Measurements from ENCODE around the gene C11orf87. TPM values are rescaled to one million over a fixed set of nuclear protein-coding genes. Genes with fewer than 3 reads are reported as not detected.
A peak's percentile ranks its signal among the peaks of the same experiment; 100 is the strongest.

Gene C11orf87
- not detected for total RNA-seq

DNA sequence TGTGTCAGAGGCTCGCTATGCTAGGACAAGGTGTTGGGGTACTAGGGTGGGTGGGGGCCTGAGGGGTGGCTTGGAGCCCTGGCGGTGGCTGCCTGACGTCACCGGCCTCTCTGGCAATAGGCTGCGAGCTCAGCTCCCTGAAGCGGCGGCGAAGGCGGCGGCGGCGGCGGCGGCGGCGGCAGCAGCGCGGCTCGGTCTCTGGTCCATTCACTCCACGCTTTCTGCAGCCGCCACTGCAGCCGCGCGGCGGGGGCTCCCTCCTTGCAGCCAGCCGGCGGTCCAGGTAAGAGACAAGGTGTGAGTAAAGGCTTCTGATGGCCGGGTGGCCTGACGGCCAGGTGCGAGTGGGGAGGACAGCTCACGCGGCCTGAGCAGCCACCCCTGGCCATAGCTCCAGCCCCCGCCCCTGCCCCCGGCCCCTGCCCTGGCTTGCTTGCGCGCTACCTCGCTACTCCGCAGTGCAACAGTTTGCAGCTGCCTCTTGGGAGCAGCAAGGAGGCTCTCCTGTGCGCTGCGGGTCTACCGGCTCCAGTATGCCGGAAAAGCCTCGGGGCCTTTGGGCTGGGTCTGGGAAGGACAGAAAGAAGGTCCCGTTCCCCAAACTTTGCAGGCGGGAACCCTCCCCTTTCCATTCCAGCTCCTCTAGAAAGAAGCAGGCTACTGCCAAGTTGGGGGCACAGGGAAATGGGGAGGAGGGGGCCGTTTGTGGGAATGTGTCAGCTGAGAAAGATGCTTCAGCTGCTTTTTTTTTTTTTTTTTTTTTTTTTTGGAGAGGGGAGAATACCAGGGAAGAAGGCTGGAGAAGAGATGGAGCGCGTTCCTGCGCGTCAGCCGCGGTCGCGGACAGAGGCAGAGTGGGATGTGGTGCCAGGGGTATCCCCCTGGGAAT is at the start of gene C11orf87:
C11orf87 (plus strand) TSS at position 210 of the 889 bp plus-strand sequence. CDS start 1,444 bp downstream, outside the sequence.
- Histone ChIP-seq H3K36me3 (no peaks in the 10 kb centered on the region), H3K9me3 (no peaks in the 10 kb centered on the region), H3K4me1 (peaks cover 0 to 21% of the 10 kb centered on the region in 2 donors), H3K27ac (no peak within 1 kb of the TSS), H3K4me3 (peak within 1 kb of the TSS; percentile 26 to 44), H3K27me3 (no peaks in the 10 kb centered on the region)
- DNase-seq (ENCODE audit: low spot score): no peak
- TF ChIP-seq, protein P1, sequence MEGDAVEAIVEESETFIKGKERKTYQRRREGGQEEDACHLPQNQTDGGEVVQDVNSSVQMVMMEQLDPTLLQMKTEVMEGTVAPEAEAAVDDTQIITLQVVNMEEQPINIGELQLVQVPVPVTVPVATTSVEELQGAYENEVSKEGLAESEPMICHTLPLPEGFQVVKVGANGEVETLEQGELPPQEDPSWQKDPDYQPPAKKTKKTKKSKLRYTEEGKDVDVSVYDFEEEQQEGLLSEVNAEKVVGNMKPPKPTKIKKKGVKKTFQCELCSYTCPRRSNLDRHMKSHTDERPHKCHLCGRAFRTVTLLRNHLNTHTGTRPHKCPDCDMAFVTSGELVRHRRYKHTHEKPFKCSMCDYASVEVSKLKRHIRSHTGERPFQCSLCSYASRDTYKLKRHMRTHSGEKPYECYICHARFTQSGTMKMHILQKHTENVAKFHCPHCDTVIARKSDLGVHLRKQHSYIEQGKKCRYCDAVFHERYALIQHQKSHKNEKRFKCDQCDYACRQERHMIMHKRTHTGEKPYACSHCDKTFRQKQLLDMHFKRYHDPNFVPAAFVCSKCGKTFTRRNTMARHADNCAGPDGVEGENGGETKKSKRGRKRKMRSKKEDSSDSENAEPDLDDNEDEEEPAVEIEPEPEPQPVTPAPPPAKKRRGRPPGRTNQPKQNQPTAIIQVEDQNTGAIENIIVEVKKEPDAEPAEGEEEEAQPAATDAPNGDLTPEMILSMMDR (IDR thresholded peaks at IDR 0.05): no peak

- no peak overlapping the region for H3K27ac ChIP-seq
- TF ChIP-seq, protein P1 (IDR thresholded peaks at IDR 0.05): no peak
- no peak overlapping the region for H3K4me3 ChIP-seq
- H3K9me3 ChIP-seq: no peaks in the 10 kb centered on the region
- no peak for DNase-seq (ENCODE audit: low spot score)
- peaks cover 0 to 13% of the 10 kb centered on the region in 2 donors for H3K4me1 ChIP-seq
- no peaks in the 10 kb centered on the region for H3K27me3 ChIP-seq
- no peaks in the 10 kb centered on the region for H3K36me3 ChIP-seq
These were observed 48.0 kb upstream of the C11orf87 start for GRCh38 chr11:109374032-109374431.

GRCh38 chr11:109374441-109374840 is 47.5 kb upstream of the C11orf87 start:
- no peak overlapping the region for H3K4me3 ChIP-seq
- no peak for DNase-seq (ENCODE audit: low spot score)
- H3K27ac ChIP-seq: no peak overlapping the region
- TF ChIP-seq, protein P1 (IDR thresholded peaks at IDR 0.05): no peak
- no peaks in the 10 kb centered on the region for H3K27me3 ChIP-seq
- H3K4me1 ChIP-seq: peaks cover 0 to 13% of the 10 kb centered on the region in 2 donors
- no peaks in the 10 kb centered on the region for H3K9me3 ChIP-seq
- H3K36me3 ChIP-seq: no peaks in the 10 kb centered on the region

GRCh38 chr11:109377039-109377742 is 44.8 kb upstream of the C11orf87 start:
- H3K9me3 ChIP-seq: no peaks in the 10 kb centered on the region
- H3K36me3 ChIP-seq: no peaks in the 10 kb centered on the region
- no peaks in the 10 kb centered on the region for H3K27me3 ChIP-seq
- TF ChIP-seq, protein P1 (IDR thresholded peaks at IDR 0.05): no peak
- H3K4me1 ChIP-seq: peaks cover 0 to 13% of the 10 kb centered on the region in 2 donors
- no peak overlapping the region for H3K27ac ChIP-seq
- no peak for DNase-seq (ENCODE audit: low spot score)
- H3K4me3 ChIP-seq: no peak overlapping the region

DNA sequence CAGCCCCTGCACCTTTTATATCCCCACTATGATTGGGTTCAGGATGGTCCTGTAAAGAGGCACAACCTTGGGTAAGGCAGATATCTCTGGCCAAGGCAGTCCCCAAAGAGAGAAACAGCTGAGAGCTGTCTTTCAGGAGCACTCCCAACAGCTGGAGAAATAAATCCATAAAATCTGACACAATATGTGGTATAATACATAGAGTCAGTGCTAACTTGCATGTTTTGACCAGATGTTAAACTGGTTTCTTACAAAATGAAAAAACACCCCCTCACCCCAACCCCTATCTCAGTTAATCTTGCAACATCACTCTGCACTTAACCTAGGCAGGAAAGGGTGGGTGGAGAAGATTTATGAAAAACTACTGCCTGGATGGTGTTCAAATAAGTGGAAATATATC is 44.0 kb upstream of the C11orf87 start:
- Histone ChIP-seq H3K27me3 (no peaks in the 10 kb centered on the region), H3K9me3 (no peaks in the 10 kb centered on the region), H3K4me3 (no peak overlapping the region), H3K36me3 (no peaks in the 10 kb centered on the region), H3K27ac (no peak overlapping the region), H3K4me1 (peaks cover 0 to 13% of the 10 kb centered on the region in 2 donors)
- DNase-seq (ENCODE audit: low spot score): no peak
- TF ChIP-seq, protein P1 (IDR thresholded peaks at IDR 0.05): no peak

Data from right atrium auricular region (tissue), 2 donors.